ENCODE data around the gene AMH.

Gene AMH

GRCh38 chr19:2270423-2271233 is 21.5 kb downstream of the AMH start:
- H3K4me3 ChIP-seq (replicated peaks; ENCODE audit: low read depth, low read length), result peak overlapping the region; percentile 98
- no peak for TF ChIP-seq CTCF (IDR thresholded peaks at IDR 0.05; ENCODE audit: low read depth, low read length, missing control alignments)
- DNase-seq (ENCODE audit: extremely low read depth, low read depth), result no peak

- H3K4me3 ChIP-seq (replicated peaks; ENCODE audit: low read depth, low read length), result peak overlapping the region; percentile 98
- no peak for TF ChIP-seq CTCF (IDR thresholded peaks at IDR 0.05; ENCODE audit: low read depth, low read length, missing control alignments)
- no peak for DNase-seq (ENCODE audit: extremely low read depth, low read depth)
Observed at GRCh38 chr19:2271234-2272103, 22.3 kb downstream of the AMH start.

- no peak for DNase-seq (ENCODE audit: extremely low read depth, low read depth)
- H3K4me3 ChIP-seq (replicated peaks; ENCODE audit: low read depth, low read length), result peak overlapping the region; percentile 98
- TF ChIP-seq CTCF (IDR thresholded peaks at IDR 0.05; ENCODE audit: low read depth, low read length, missing control alignments), result peak; percentile 95
Observed at GRCh38 chr19:2273356-2274184, 24.4 kb downstream of the AMH start.

GRCh38 chr19:2274185-2274711 is 25.1 kb downstream of the AMH start:
- TF ChIP-seq CTCF (IDR thresholded peaks at IDR 0.05; ENCODE audit: low read depth, low read length, missing control alignments), result no peak
- DNase-seq (ENCODE audit: extremely low read depth, low read depth), result no peak
- 0 out of 2 replicates have a peak overlapping the region, but pooled peaks have one; percentile 98 for H3K4me3 ChIP-seq (replicated peaks; ENCODE audit: low read depth, low read length)

GRCh38 chr19:2274931-2275535 is 25.9 kb downstream of the AMH start:
- TF ChIP-seq CTCF (IDR thresholded peaks at IDR 0.05; ENCODE audit: low read depth, low read length, missing control alignments), result peak; percentile 48
- H3K4me3 ChIP-seq (replicated peaks; ENCODE audit: low read depth, low read length), result no peak overlapping the region
- no peak for DNase-seq (ENCODE audit: extremely low read depth, low read depth)
